ENCODE results near the gene ZFP1.

- TF ChIP-seq EZH2 (IDR thresholded peaks at IDR 0.05) (no peak), POLR2AphosphoS5 (IDR thresholded peaks at IDR 0.05; ENCODE audit: borderline replicate concordance, low read depth, low read length) (no peak)
Measured at GRCh38 chr16:75101635-75102034, 46.7 kb upstream of the ZFP1 start.
